ENCODE measurements around the gene FAM120A.
A peak's percentile ranks its signal among the peaks of the same experiment; 100 is the strongest.

Gene FAM120A

DNA sequence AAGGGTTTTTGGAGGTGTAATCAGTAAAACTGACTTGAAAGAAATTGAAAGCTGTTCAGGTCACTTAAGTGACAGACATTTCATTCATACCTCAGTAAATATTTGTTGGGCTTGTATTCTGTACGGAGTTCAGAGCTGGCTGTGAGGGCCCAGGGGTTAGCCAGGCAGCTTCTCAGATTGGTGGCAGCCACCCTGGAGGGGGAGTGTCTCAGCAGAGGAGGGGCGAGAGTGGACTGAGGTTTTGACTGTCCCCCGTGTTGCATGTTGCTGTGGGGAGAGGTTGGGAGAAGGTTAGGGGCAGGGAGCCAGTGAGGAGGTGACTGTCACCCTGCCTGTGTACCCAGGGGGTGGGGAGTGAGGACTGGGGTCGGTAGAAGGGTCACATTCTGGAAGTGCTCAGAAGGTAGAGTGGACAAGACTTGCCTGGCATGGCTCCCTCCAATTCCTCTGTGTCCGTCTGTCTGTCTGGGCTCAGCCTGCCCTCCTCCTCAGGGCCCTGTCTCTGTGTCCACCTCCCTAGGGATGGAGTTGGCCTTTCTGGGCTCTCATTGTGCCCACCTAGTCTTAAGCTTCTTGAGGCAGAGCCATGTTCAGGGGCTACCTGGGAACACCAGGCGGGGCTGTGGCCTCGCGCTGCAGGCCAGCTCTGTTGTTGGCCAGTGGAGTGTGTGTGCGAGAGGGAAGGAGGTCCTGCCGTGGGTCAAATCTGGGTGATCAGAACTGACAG is 129.3 kb downstream of the FAM120A start:
- DNase-seq = no peak

DNA sequence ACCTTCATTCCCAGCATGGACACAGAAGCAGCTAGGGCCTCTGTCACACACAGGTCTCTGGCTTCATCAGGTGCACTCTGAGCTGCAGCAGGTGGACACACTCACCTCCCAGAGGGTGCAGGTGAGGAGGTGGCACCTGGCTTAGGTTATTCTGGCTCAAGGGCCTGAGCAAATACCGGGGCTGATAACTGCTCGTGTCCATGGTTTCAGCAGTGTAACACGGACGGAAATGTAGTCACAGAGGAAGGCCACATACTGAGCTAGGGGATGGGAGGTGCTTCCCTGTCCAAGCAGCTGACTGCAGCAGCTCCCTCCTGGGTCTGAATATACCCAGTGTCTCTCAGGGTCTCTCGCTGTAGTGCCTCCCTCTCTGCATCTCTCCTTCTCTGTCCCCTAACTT is 130.6 kb downstream of the FAM120A start:
- no peak for DNase-seq

DNA sequence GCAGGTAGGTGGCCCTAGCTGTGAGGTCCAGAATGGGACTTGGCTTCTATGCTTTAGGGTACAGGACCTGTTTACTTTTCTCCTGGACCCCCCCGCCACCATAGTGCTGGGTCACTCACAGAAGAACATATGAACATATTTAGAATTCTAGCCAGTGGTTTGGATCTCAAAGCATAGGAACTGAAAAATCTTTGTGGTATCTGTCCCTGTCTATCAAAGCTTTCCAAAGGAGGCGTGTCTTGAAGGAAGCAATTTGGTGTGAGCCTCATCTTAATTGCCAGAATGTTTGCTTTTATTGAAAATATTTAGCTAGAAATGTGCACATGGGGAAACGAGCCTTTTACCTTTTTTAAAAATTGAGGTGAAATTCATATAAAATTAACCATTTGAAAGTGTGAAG is 131.1 kb downstream of the FAM120A start:
- no peak for DNase-seq

DNA sequence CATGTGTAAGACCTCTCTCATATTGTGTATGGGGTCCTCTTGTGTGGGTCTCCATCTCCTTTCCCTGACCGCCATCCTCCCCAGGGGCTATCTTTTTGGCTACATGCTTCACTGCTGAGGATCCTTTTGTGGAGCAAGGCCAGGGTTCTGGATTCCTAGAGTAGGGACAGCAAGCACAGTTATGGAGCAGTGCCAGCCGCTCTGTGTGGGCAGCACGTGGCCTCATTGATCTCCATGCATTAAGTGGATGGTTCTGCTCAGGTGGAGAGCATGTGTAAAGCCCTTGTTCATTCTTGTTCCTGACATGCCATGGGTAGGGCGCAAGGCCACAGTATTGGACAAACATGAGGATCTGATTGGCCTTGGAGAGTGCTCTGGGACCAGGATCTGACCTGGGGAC is 133.8 kb downstream of the FAM120A start:
- DNase-seq = no peak

DNA sequence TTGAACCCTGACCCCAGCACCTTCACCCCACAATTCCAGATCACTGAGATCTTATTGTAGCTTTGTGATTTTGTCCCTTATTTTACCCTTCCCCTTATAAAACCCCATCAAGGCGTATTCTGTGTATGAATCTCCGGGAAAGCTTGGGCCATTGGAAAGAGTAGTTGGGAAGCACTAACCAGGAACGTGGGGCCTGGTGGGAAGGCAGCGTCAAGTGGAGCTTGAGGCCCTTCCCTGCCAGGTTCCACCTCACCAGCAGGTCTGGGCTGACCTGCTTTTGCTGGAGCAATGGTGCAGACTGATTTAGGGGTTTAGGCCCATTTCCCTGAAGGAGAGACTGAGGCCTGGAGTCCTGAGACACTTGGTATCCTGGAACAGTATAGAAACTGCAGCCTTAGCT is 134.2 kb downstream of the FAM120A start:
- no peak for DNase-seq

DNA sequence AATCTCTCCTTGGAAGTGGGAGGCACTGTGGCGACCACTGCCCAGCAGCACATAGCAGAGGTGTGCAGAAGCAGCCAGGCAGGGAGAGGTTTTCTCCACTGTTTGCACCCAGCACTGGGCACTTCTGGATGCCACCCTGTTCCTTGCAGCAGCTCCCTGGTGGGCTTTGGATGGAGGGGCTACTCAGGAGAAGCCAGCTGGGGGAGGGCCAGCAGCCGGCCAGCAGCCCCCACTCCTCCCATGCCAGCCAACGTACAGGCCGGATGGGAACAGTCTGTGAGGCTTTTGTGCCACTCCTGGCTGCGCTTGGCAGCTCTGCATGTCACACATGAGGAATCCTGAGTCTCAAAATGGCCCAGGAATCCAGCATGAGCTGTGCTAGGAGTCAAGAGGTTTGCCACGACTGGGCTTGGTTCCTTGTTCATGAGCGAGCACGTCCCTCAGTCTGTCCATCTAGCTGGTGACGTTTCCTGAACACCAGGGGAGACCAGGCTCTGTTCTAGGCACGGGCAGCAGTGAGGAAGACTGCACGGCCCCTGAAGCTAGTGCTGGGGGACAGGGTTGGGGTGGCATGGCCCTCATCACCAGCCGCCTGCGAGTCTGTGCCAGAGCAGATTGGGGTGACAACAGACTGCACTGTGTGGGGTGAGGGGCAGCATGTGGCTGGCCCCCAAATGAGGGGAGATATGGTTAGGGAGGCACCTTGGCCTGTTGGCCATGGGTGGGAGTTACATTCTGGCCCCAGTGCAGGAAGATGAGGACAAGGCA is 135.0 kb downstream of the FAM120A start:
- DNase-seq = no peak

DNA sequence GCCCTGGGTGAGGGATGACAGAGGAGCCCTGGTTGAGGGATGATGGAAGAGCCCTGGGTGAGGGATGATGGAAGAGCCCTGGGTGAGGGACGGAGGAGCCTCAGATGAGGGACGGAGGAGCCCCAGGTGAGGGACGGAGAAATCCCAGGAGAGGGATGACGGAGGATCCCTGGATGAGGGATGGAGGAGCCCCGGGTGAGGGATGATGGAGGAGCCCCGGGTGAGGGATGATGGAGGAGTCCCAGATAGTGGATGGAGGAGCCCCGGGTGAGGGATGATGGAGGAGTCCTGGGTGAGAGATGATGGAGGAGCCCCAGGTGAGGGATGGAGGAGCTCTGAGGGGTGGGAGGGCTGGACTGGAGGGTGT is 135.8 kb downstream of the FAM120A start:
- DNase-seq = no peak

DNA sequence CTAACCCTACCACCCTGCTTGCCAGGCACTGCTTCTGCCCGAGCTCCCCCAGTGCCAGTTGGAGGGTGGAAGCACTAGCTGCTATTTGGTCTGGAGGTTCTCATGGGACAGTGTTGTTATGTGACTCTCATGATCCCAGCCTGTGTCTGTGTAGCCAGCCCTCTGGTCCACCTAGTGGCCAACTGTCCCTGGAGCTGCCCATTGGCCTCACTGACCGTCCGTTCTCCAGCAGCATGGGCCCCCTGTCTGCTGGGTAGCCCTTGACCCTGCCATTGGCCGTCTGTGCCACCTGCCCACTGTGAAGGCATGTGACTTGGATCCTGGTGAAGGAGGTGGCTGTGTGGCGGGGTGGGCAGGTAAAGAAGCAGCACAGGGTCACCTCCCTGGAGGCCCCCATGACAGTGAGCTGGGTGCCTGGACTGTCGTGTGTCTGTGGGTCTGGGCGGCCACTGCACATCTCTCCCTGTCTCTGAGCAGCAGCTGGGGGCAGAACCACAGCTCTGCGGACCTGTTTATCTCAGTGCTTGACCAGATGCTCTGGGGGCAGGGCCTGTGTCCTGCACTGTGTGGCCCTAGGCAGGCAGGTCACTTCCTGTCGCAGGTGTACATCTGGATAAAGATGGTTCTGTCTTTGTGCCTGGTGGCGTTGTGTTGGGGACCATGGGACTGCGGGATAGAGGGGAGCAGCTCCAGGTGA is 136.3 kb downstream of the FAM120A start:
- no peak for DNase-seq

DNA sequence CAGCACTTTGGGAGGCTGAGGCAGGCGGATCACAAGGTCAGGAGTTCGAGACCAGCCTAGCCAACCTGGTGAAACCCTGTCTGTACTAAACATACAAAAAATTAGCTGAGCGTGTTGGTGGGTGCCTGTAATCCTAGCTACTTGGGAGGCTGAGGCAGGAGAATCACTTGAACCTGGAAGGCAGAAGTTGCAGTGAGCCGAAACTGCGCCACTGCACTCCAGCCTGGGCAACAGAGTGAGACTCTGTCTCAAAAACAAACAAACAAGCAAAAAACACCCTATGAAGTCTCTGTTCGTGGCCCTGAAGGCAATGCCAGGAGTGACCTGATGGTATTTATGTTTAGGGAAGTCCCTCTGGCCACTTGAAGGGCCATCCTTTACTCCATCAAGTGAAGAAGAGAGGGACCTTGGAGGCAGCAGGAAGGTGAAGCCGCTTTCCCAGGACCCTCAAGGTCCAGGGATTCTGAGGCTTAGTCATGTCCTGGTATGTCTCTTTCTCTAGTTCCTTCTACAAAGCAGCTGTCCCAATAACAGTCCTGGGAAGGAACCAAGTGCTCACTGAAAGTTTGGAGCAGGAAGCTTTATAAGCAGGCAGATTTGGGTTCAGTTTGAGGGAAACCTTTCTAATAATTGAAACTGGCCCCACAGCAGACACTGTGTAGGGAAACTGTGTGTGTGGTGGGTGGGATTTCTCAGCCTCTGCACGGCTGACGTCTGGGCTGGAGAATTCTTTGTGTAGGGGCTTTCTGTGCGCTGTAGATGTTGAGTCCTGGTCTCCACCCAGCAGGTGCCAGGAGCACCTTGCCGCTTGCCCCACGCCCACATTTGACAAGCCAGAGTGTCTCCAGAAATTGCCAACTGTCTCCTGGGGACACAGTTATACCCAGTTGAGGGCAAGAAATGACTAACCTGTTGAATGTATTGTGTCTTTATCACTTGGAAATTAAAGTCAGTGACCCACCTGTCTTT is 137.4 kb downstream of the FAM120A start:
- no peak for DNase-seq

DNA sequence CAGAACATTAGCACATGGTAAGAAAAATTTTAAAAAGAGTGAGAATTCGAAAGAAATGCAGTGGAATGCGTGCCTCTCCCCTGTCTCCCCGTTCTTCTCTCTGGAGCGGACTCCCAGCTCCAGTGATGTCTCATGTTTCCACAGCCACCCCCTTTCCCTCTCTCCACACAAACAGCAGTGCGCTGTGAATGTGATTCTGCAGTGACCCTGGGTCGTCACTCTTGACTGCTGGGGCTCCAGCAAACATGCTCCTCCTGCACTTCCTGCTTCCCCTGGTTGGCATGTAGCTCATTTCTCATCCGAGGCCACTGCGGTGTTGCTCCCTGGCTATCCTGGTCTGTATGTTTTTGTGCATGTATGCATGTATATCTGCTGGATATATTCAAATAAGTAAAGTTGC is 138.2 kb downstream of the FAM120A start:
- DNase-seq = peak; percentile 27

DNA sequence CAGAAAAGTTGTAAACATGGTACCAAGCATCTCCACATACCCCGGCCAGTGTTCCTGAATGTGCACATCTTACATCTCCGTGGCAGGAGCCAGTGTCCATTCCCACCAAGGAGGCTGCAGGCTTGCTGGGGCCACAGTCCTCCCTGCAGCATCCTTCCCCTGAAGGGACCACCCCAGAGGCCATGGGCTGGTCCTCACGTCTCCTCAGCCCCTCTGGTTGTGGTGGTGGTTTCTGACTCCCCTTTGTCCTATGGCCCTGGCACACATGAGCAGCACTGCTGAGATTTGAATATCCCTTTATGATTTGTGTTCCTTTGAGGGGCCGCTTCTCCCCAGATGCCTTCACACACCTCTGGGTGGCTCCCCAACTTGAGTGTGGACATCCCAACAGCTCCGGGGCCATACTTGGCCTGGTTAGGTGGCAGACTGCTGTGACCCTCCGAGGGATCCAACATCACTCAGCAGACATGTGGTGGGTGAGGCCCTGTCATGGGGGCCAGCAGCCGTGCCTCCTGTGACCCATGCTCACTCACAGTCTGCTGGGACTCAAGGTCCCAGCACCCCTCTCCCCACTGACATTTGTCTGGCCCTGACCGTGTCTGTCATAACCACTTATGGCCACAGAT is 139.2 kb downstream of the FAM120A start:
- no peak for DNase-seq

DNA sequence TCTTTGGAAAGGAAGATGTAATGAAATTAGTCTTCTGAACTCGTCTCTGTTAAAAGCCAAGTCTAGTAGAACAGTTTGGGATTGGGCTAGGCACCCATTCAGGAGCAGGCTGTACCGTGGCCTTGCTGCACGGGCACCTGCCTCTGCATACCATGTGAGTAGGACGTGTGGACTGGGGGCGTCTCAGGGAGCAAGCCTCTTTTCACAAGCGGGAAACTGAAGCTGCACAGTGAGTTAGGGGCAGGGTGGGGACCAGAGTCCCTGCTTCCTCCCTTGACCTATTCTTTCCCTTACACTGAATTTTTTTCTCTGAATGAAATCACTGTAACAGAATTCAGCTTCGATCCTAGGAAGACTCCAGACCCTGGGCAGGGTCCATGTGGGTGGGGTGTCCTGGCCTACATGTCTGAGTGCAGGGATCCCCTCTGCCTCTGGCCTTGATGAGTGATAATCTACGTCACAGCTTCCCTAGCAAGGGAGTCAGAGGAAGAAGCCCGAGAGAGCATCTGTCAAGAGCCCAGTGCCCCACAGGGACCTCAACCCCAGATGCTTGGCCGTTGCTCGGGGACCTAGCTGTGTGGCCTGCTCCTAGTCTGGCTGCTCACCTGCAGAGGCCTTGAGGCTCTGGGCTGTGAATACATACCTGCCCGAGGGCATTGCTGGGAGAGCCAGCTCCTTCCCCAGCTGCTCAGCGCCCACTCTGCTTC is 140.0 kb downstream of the FAM120A start:
- no peak for DNase-seq

DNA sequence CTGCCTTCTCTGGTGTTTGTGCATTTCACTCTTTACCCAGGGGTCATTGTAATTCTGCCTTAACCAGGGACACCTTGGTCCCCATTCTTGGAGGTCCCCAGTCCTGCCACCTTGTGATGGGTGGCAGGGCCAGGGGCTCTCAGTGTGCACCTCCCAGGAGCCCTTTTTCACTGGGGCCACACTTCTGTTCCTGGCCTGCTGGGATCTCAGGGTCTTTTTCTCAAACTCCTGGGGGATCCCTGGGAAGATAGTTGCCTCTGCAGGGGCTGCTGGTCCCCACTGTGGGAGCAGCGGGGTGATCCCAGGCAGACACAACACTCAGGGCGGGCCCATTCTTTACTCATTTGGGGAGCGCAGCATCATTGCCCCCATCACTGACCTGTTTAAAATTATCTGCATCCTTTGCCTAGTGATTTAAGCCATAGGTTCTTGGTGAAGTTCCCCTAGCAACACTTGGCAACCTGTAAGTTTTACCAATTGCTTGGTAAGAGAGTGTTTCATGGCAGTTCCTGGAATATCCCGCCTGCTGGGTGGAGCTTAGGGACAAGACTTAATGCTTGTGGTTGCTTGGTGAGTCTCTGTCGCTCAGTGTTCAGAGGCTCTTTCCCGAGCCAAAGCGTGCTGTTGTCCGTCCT is 140.6 kb downstream of the FAM120A start:
- no peak for DNase-seq

DNA sequence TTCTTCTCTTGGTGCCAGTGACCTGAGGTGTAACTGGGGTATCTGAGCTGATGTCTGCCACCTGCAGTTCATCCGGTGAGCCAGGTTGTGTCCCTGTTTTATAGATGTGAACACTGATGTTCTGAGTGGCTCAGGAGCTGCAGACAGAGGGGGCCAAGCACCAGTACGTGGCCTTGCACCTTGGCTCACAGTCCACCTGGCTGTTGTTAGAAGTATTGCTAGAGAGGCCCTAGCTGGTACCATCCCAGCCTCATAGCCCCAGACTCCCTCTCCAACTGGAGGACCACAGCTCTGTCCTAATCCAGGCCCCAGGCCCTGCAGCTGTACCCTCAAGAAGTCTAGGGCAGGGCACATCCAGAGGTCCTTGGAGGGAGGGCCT is 141.1 kb downstream of the FAM120A start:
- no peak for DNase-seq

DNA sequence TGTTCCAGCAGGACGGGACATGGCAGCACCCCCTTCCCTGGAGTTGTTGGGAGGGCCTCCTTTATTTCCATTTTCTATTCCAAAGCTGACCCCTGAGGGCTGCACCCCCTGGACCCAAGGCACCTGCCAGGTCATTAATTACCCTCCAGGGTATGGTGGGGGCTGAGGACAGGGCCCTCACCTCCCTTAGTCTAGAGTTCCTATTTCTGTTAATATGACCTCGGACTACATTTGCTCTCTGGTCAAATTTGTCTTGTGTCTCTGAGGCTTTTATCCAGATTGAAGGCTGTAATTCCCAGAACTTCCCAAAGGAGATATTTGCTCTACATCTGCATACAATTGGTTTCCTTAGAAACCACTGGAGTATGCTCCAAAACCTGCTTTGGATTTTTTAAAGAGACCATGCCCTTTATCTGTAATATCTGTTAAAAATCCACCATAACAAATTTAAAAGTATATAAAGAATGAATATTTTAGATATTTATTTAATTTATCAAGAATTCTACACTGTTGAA is 141.7 kb downstream of the FAM120A start:
- no peak for DNase-seq

DNA sequence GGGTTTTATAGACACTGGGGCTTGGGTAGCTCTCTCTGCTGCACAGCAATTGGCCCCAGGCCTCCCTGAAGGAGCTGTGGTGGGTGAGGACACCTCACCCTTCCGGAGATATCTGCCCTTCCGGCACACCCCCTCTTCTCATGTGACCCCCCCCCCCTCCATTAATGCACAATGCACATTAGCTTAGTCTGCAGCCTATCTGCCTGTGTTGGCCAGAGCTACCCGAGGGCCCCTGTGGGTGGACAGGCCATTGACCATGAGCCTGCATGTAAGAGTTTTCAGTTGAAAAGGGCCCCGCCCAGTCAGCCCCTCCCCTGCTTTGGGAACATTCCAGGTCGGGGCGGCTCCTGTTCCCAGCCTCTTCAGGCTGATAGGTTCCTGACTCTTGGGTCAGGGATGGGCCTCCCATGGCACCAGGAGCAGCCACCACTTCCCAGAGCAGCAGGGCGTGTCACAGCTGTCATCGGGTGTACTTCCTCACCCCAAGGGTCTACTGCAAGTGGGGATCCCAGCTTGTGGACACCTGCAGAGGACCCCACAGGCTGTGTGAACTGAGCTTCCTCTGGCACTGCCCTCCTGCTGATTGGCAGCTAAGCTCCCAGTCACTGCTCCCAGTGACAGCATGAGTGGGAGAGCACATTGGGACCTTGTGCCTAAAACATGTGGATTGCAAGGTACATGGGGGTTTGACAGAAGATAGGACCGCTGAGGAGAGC is 142.7 kb downstream of the FAM120A start:
- DNase-seq = no peak

DNA sequence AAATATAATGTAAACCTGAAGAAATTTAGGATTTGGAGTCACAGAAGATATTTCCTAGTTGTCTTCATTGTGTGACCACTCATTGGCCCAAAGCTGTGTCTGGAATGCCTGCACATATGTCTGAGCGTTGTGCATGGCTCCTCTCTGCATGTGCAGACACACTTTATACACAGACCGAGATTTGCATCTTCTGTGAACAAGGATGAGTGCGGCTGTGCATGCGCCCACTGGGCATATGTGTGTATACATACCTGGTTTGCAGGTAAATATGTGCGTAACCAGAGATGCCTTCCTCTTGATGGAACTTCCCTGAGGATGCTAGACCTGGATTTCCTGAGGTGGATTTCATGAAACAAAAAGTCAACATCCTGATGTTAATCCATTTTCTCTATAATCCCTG is 144.0 kb downstream of the FAM120A start:
- no peak for DNase-seq

DNA sequence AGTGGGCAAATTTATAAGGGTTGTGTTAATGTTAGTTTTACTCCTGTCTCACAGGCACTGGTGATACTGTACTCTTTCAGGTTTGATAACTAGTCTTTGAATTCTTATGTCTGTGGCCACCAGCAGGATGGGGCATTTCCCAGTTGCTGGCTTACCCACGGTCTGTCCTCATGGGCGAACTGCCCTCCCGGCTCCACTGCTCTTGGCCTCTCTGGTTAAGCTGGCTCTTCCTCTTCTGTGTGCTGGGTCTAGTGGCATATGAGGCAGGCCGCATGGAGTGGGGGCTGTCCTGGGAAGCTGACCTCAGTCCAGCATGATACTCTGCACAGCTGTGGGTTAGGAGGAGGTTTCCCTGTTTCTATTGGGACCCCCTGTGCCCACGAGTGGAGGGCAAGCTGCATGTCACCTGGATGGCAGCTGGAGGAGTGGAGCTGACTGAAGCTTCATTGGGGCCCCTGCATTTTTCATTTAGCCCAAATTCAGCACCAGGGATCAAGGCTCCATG is 144.4 kb downstream of the FAM120A start:
- DNase-seq = no peak

DNA sequence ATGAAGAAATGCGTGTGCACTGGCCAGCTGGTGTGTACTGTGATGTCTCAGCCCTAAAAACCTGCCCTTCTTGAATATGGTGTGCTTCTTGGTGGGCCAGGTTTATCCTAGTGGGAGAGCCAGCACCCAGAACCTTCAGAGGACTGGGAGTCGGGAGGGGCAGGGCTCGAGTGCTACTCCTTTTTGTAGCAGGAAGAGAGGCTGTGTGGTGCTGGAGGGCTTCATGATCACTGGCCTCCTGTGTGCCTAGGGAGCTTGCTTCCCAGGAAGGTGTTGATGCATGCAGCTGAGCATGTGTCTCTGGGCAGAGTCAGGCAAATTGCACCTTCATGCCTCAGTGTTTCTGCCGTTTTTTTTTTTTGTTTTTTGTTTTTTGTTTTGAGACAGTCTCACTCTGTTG is 144.9 kb downstream of the FAM120A start:
- no peak for DNase-seq

DNA sequence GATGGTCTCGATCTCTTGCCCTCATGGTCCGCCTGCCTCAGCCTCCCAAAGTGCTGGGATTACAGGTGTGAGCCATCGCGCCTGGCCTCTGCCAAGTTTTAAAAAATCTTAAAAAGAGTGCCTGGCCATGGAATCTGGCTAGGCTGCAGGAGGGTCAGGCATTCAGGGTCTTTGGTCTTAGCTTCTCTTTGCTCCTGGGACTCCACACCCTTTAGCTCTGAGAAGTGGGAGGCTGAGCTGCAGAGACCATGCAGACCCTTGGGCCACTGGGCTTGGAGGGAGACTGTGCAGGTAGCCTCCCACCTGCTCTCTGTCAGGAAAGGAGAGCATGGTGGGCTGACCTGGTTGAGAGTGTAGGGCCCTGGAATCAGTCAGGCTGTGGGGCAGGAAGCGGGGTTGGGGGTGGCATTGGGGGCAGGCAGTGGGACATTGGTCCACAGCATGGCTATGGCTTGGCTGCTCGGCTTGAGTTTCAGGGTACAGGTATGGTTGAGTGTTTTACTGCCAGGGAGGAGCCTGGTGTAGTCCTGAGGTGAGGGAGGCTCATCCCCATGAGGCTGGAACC is 145.7 kb downstream of the FAM120A start:
- DNase-seq = no peak

Data from fibroblast of upper back skin (primary cell).